SIG-M5 treated with dmso at 0.1 percent for 504 hours (cell line): ENCODE results near the gene MIB2.
"Not testable (repeated sequence)": the region's sequence is repeated elsewhere in the genome, so short reads cannot be mapped to it uniquely, and the experiment has no call there.

Experiments used
- DNase-seq: peaks from one replicate; lab custom pipeline; 2025; ENCODE audit not compliant: unreplicated experiment; lab: John Stamatoyannopoulos, UW

Gene MIB2

GRCh38 chr1:1626207-1627141, 11.2 kb downstream of the MIB2 start:
- DNase-seq = no peak

DNA sequence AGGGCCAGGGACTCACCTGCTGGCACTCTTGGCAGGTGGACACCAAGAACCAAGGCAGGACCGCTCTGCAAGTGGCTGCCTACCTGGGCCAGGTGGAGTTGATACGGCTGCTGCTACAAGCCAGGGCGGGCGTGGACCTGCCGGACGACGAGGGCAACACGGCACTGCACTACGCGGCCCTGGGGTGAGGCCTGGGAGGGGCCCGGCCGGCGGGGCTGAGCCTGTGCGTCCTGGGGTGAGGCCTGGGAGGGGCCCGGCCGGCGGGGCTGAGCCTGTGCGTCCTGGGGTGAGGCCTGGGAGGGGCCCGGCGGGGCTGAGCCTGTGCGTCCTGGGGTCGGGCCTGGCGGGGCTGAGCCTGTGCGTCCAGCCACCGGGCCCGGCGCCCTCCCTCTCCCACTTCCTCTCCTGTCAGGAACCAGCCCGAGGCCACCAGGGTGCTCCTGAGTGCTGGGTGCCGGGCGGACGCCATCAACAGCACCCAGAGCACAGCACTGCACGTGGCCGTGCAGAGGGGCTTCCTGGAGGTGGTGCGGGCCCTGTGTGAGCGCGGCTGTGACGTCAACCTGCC, 12.0 kb downstream of the MIB2 start:
- no peak for DNase-seq

GRCh38 chr1:1627829-1628753, 12.8 kb downstream of the MIB2 start:
- DNase-seq = no peak

GRCh38 chr1:1628754-1629429, 13.6 kb downstream of the MIB2 start:
- no peak for DNase-seq

GRCh38 chr1:1629430-1630190, 14.3 kb downstream of the MIB2 start:
- no peak for DNase-seq

- DNase-seq = no peak
Measured at GRCh38 chr1:1630191-1630964, 15.1 kb downstream of the MIB2 start.

- DNase-seq = no peak
Measured at GRCh38 chr1:1630965-1631781, 15.9 kb downstream of the MIB2 start.

DNA sequence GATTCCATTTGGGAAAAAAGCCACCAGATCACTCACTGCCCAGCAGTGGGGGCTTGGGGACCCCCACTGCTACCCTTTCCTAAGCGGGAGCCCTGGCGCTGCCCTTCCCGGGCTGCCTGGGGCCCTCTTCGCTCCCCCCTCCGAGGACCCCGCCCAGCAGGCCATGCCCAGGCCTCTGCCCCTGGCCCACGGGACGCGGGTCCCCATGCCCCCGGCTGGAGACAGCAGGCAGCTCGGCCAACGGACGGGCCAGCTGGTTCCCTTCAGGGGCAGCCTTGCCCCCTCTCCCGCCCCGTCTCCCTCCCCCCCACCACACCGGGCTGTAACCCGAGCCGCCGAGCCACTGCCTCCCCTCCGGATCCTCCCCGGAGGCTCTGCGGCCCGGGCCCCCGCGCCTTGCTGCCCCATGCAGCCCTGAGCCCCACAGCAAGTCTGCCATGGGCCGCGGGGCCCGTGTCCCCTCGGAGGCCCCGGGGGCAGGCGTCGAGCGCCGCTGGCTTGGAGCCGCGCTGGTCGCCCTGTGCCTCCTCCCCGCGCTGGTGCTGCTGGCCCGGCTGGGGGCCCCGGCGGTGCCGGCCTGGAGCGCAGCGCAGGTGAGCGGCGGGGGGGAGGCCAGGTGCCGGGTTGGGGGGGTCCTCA, 16.6 kb downstream of the MIB2 start, which contains the start of gene MMP23B:
Gene MMP23B, plus strand, starts transcription at position 392 of the 639 bp plus-strand sequence. Its CDS starts 46 bp downstream, at position 438.
- no peak for DNase-seq

DNA sequence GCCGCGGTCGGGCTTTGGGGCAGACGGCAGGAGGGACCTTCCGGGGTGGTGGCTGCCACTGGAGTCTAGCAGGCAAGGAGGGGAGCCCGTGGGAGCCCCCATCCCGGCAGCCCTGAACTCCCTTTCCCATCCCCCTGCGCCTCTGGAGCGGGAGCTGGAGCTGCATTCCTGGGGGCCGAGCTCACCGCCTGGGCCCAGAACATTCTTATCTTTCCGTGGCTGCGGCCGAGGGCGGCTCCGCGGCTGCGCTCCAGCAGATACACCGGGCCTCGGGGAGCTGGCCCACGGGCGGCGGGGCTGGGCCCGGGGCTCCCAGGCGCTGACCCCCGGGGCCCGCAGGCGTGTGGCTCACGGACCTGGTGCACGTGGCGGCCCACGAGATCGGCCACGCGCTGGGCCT, 18.1 kb downstream of the MIB2 start:
- DNase-seq = not testable (repeated sequence)

DNA sequence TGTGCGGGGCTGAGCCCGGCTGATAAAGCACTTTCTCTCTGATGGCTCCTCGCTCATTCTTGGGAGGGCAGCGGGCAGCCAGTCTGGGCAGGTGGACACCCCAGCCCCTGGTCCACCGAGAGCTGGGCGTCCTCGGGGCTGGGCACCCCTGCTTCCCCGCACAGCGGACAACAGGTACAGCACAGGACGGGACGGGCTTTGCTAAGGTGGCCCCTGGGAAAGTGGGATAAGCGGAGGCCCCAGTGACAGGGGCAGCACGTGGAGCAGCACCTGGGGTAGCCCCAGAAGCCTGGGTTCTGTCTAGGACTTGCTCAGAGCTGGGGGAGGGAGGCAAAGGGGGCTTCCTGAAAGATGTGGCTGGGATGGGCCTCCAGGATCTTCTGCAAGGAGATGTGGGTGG, 19.3 kb downstream of the MIB2 start:
- DNase-seq = not testable (repeated sequence)

DNA sequence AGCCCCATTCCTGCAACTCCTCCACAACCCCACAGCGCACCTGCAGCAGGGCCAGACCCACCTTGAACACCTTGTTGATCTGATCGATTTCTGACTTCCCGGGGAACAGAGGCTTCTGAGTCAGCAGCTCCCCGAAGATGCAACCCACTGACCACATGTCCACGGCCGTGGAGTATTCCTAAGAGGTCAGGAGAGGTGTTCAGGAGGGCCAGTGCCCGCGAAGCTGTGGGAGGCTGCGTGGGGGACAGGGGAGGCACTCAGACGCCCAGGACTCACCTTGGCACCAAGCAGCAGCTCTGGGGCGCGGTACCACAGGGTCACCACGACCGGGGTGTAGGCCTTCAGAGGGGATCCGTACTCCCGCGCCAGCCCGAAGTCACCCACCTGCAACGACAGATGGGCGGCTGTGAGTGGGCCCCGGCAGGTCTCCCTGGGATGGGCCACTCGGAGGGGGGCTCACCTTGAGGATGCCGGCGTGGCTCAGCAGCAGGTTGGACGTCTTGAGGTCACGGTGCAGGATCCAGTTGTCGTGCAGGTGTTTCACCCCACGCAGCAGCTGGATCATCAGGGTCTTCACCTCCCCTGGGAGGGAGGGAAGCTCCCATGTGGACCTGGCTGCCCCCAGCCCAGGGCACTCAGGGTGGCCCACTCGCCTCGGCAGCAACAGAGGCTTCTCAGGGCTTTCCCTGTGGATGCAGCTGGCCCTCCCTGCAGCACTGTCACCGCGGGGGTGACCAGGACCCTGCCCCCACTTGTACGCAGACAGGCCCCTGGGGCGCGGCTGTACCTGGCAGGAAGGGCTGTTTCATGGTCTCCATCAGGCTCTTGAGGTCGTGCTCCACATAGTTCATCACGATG, 21.6 kb downstream of the MIB2 start:
- DNase-seq = not testable (repeated sequence)

- DNase-seq = not testable (repeated sequence)
Measured at GRCh38 chr1:1637479-1637875, 22.2 kb downstream of the MIB2 start.

DNA sequence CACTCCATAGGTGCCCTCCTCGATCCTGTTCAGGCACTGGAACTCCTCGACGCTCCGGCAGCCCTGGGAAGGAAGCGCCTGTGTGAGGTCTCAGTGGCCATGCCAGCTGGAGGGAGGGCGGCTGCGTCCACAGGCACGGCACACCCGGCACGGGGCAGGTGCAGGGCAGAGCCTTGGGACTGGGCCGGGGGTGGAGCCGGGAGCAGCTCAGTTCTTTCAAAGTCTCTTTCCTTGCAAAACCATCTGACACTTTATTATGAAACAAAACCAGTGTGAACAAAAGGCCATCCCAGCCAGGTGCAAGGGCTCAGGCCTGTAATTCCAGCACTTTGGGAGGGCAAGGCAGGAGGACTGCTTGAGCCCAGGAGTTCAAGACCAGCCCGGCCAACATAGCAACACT, 23.2 kb downstream of the MIB2 start:
- not testable (repeated sequence) for DNase-seq

DNA sequence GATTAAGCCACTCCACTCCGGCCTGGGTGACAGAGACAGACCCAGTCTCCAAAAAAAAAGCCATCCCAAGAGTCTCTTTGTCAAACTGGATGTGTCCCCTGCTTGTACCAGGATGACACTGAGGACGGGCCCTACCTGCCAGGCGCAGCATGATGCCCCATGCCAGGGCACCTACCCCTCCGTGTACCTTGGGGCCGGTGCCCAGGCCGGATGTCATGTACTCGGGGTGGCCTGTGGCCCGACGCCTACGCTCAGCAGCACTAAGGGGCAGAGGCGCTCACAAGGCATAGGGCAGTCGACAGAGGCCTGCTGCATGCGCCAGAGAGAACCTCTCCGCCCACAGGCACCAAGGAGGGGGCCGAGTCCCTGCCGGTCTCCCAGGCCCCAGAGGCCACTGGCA, 24.1 kb downstream of the MIB2 start:
- DNase-seq = not testable (repeated sequence)

DNA sequence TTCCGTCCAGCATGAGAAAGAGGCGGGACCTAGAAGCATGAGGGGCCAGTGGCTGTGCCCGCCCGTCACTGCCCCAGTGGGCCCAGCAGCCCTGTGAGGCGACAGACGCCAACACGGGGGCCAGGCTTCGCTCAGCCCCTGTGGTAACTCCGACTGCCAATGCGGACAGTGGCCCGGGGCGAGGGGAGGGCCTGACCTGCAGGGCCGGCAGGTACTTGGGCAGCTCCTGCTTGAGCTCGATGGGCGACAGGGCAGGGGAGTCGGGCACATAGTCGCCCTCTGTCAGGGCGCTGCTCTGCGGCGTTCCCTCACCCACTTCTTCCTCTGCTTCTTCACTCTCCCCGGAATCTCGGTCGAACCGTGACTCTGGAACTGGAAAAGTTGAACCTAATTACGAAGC, 24.8 kb downstream of the MIB2 start:
- not testable (repeated sequence) for DNase-seq

GRCh38 chr1:1640711-1641461, 25.6 kb downstream of the MIB2 start:
- DNase-seq = not testable (repeated sequence)
